ENCODE measurements around the gene TRABD2B. TPM values are rescaled to one million over a fixed set of nuclear protein-coding genes. Genes with fewer than 3 reads are reported as not detected.

Gene TRABD2B
- total and polyA plus RNA-seq, 2 of the 4 experiments (the other 2 are of a cell fraction) = not detected

GRCh38 chr1:47814612-47815395 is 182.4 kb downstream of the TRABD2B start:
- TF ChIP-seq MAZ (IDR thresholded peaks at IDR 0.05; ENCODE audit: borderline replicate concordance, low read depth, low read length) (no peak), MXI1 (IDR thresholded peaks at IDR 0.05; ENCODE audit: borderline replicate concordance, low read depth, low read length) (no peak), RCOR1 (IDR thresholded peaks at IDR 0.05; ENCODE audit: insufficient replicate concordance, low read length) (no peak)
- Histone ChIP-seq H3K4ac (ENCODE audit: low read depth, low read length) (no peak overlapping the region), H3K79me1 (ENCODE audit: low read depth in 1 of 2, low read length in 2 of 2) (no peaks in the 10 kb centered on the region), H3K14ac (replicated peaks; ENCODE audit: low read depth, low read length) (no peak overlapping the region), H4K8ac (ENCODE audit: low read depth in 2 of 2, low read length in 2 of 2) (no peak overlapping the region), H2AK9ac (replicated peaks; ENCODE audit: low read depth, low read length, poor library complexity) (no peak overlapping the region), H2BK5ac (ENCODE audit: low read depth, low read length, poor library complexity, severe bottlenecking) (no peak overlapping the region), H3K27me3 (ENCODE audit: control insufficient read depth, insufficient read depth, low read length) (no peaks in the 10 kb centered on the region; the same call in 1 of the 2 replicates), H3K56ac (ENCODE audit: extremely low read depth, insufficient read depth, low read length) (no peak overlapping the region), H3K23ac (ENCODE audit: low read depth, low read length) (no peak overlapping the region), H2BK20ac (ENCODE audit: low read depth, low read length) (no peak overlapping the region), H3K9me1 (ENCODE audit: insufficient read depth, low read length) (no peaks in the 10 kb centered on the region), H2AK5ac (ENCODE audit: low read depth, low read length) (no peak overlapping the region), H2BK120ac (ENCODE audit: low read depth, low read length) (no peak overlapping the region), H3K9me3 (ENCODE audit: control insufficient read depth, insufficient read depth, low read length) (no peaks in the 10 kb centered on the region), H3K4me1 (ENCODE audit: control insufficient read depth, insufficient read depth, low read length) (no peaks in the 10 kb centered on the region), H4K91ac (ENCODE audit: insufficient read depth, low read depth, low read length) (no peak overlapping the region), H2AFZ (replicated peaks; ENCODE audit: low read length, poor library complexity) (no peak overlapping the region), H3K18ac (ENCODE audit: low read depth, low read length) (no peak overlapping the region), H4K20me1 (ENCODE audit: insufficient read depth, low read length) (no peaks in the 10 kb centered on the region), H3K4me3 (ENCODE audit: insufficient read depth, low read depth, low read length) (no peak overlapping the region), H3K27ac (ENCODE audit: insufficient read depth, low read length) (no peak overlapping the region), H3K36me3 (ENCODE audit: control insufficient read depth, insufficient read depth, low read length) (no peaks in the 10 kb centered on the region), H3K9ac (ENCODE audit: low read depth, low read length) (no peak overlapping the region), H4K5ac (ENCODE audit: low read depth, low read length) (no peak overlapping the region), H2BK15ac (ENCODE audit: low read depth, low read length) (no peak overlapping the region), H3K4me2 (ENCODE audit: low read depth, low read length) (no peak overlapping the region)
- DNase-seq = no peak
- 33% methylated on average over 6 of the region's 12 CpGs; no CpG with 5 or more reads in 1 of the 2 experiments for WGBS, 2 experiments (ENCODE audit: extremely low coverage in 2 of 2, insufficient read length in 1 of 2)
- ChIA-PET POLR2A (ENCODE audit: unreplicated experiment) (no interaction called here), CTCF (no interaction called here)
- no peak for ATAC-seq (ENCODE audit: low read depth)
- dilution Hi-C loops (cut with HindIII; ENCODE audit: low sequenced_read_pairs, unreplicated experiment) = no loop called here
- in situ Hi-C loops (cut with MboI; ENCODE audit: low sequenced_read_pairs) = no loop called here
- intact Hi-C loops (cut with micrococcal nuclease) = no loop called here
- BruUV-seq (replicated peaks) = no TSS peak
